Measurements from ENCODE around the gene SERF2.
"Not testable (repeated sequence)": the region's sequence is repeated elsewhere in the genome, so short reads cannot be mapped to it uniquely, and the experiment has no call there.

SERF2 gene

DNA sequence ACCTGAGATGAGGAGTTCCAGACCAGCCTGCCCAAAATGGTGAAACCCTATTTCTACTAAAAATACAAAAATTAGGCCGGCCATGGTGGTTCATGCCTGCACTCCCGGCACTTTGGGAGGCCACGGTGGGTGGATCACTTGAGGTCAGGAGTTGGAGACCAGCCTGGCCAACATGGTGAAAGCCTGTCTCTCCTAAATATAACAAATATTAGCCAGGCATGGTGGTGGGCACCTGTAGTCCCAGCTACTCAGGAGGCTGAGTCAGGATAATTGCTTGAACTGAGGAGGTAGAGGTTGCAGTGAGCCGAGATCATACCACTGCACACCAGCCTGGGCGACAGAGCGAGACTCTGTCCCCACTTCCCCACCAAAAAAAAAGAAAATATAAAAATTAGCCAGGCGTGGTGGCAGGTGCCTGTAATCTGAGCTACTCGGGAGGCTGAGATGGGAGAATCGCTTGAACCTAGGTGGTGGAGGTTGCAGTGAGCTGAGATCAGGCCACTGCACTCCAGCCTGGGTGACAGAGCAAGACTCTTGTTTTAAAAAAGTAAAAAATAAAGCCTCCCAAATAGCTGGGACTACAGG lies 38.7 kb downstream of the SERF2 start:
- not testable (repeated sequence) for DNase-seq

DNA sequence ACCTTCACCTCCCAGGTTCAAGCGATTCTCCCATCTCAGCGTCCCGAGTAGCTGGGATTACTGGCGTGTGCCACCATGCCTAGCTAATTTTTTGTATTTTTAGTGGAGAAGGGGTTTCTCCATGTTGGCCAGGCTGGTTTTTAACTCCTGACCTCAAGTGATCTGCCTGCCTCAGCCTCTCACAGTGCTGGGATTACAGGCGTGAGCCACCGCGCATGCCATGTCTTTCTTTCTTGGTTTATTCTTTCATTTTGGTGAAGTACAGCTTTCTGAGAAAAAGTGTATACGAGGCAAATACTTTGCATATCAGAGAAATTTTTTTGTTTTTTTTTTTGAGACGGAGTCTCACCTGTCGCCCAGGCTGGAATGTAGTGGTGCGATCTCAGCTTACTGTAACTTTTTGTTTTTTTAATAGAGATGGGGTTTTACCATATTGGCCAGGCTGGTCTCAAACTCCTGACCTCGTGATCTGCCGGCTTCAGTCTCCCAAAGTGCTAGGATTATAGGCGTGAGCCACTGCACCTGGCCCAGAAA lies 39.5 kb downstream of the SERF2 start:
- not testable (repeated sequence) for DNase-seq

DNA sequence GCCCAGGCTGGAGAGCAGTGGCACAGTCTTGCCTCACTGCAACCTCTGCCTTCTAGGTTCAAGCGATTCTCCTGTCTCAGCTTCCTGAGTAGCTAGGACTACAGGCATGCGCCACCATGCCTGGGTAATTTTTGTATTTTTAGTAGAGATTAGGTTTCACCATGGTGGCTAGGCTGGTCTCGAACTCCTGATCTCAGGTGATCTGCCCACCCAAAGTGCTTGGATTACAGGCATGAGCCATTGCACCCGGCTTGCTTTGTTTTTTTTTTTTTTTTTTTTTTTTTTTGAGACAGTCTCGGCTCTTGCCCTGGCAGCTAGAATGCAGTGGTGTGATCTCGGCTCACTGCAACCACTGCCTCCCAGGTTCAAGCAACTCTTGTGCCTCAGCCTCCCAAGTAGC lies 40.4 kb downstream of the SERF2 start:
- not testable (repeated sequence) for DNase-seq

DNA sequence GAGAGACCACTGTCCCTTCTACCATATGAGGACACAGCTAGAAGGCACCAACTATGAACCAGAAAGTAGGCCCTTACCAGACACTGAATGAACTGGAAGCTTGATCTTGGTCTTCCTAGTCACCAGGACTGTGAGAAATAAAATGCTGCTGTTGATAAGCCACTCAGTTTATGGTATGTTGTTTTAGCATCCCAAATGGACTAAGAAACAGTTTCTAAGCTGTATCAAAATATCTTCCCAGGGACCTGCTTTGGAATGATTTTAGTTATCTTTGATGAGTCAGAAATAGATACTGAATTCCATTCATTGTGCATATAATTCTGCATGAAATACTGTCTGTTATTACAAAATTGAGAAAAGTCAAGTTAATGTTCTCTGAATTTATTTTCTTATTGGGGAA lies 53.3 kb downstream of the SERF2 start:
- DNase-seq = no peak
